ENCODE data around the gene CCDC136.

- no peak for TF ChIP-seq EZH2 (IDR thresholded peaks at IDR 0.05; ENCODE audit: borderline replicate concordance, low read length)
- TF ChIP-seq, protein P1, sequence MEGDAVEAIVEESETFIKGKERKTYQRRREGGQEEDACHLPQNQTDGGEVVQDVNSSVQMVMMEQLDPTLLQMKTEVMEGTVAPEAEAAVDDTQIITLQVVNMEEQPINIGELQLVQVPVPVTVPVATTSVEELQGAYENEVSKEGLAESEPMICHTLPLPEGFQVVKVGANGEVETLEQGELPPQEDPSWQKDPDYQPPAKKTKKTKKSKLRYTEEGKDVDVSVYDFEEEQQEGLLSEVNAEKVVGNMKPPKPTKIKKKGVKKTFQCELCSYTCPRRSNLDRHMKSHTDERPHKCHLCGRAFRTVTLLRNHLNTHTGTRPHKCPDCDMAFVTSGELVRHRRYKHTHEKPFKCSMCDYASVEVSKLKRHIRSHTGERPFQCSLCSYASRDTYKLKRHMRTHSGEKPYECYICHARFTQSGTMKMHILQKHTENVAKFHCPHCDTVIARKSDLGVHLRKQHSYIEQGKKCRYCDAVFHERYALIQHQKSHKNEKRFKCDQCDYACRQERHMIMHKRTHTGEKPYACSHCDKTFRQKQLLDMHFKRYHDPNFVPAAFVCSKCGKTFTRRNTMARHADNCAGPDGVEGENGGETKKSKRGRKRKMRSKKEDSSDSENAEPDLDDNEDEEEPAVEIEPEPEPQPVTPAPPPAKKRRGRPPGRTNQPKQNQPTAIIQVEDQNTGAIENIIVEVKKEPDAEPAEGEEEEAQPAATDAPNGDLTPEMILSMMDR (IDR thresholded peaks at IDR 0.05; ENCODE audit: low read length), result no peak
Observed at GRCh38 chr7:128755075-128755818, 36.5 kb upstream of the CCDC136 start.

Measured in OCI-LY1 (cell line).